HG03575 (cell line): ENCODE results near the gene FAM13B.
A peak's percentile ranks its signal among the peaks of the same experiment; 100 is the strongest.
"Not testable (repeated sequence)": the region's sequence is repeated elsewhere in the genome, so short reads cannot be mapped to it uniquely, and the experiment has no call there.

Experiments
- ATAC-seq: cut with Tn5 transposase; IDR thresholded peaks from one replicate; pipeline ENCODE4 v1.9.1; 2021; ENCODE audit not compliant: unreplicated experiment, insufficient number of reproducible peaks, low FRiP score; ENCODE audit errors: extremely low read depth

Gene FAM13B

DNA sequence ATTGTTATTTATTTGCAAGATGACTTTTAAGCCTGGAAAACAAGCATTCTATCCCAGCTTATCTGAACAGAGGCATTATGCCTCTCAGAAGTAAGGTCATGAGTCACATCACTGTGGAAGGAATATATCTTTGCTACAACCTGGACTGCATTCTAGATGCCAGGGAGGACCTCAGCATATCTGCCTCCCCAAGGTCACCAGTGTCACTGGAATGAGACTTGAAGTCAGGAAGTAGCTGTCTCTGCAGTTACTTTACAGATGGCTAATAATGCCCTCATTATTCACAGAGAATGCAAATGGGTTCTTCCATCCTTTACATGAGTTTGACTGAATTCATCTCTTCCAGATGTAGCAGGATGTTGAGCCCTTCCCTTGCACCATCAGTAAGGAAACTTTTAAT is 4.4 kb upstream of the FAM13B start:
- ATAC-seq = no peak

DNA sequence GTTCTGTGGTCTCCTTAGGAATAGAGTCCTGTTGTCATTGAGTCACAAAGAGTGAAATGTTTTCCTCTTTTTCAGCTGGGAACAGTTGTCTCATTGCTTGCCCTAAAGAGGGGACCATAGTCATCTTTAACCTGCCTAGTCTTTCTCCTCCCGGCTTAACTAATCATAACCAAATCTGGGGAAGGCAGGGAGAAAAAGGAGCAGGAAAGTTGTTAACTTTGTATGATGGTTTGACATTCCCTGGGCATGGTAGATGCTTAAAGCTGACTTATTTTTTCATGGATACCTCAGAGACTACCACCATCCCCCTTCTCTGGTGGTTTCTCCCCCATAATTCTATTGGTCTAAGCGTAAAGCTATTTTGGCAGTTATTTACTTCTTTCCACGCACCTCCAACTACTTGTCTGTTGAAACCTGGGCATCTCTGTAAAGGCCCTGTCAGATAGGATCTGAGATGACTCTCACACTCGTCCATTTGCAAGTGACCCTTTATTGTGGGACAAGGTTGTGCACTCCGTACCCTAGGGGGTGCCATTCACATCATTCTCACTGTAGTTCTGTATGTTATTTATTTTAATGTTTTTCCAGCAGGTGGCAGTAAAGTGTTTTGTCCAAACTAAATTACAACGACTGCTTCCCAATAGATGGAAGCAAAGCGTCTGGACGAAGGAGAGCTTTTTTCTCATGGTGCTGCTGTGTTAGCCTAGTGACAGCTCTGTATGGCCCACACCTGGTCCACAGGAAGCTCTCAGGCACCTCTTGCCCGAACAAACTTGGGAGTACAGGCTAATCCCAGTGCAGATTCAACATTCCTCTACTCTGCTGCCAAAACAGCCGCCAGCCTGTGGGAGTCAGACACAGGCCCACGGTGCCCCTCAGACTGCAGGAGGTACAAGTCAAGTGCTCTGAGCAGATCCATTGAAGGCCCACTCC is 3.0 kb upstream of the FAM13B start:
- ATAC-seq = no peak

DNA sequence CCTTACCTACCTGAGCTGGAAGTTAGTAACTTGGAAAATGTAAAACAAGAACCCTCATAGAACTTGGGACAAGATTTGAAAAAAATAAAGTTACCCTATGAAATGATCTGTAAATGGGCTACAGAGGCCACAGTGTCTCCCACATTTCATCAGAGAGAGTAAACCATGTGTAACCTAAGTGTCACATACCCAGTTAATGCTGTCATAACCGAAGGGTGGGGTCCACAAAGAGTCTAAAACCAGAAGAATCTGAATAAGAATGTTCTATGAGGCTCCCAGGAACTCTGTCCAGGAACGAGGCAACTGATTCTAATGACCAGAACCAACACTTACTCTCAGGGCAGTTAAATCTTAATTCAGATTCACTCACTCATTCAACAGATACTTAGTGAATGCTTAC is 1.0 kb upstream of the FAM13B start:
- no peak for ATAC-seq

DNA sequence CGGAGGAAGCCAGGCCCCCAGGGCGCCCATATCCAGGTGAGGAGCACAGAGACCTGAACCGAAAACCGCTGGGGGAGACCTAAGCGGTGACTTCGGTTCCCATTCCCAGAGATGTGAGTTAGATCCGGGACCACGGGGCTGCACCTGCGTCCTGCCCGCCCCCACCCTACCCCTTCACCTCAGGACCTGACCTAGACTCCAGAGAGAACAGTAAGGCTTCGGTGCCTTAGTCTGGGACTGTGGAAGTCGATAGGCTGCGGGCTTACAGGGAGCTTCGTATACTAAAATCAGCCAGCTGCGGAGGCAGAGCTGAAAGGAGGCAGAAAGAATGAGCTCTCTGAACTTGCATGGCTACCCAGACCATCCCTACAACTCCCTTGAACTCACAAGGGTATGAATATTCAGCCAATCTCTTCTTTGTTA is 518 bp upstream of the FAM13B start:
- no peak for ATAC-seq

DNA sequence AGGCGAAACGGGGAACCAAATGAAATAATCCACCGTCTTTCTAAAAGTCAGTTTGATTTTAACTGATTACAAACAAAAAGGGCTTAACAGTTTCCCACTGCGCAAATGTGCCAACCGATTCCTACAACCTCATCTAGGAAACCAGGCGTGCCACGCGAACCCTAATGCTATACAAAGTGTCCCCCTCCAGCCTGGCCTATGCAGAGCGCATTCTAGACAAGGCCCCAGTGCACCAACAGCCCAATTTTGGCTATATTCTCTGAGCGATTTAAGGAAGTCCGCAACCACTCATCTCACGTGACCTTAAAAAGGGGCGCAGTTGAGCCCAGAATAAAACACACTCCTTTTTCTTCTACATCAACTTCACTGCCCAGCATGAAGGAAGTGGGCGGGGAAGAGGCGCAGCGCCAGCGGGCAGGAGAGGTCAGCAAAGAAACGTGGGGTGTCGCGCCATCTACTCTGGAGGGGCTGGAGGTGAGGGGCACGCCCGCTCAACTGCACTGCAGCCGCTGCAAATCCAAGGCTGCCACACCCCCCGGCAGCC is 779 bp downstream of the FAM13B start:
- peak; percentile 22 for ATAC-seq

DNA sequence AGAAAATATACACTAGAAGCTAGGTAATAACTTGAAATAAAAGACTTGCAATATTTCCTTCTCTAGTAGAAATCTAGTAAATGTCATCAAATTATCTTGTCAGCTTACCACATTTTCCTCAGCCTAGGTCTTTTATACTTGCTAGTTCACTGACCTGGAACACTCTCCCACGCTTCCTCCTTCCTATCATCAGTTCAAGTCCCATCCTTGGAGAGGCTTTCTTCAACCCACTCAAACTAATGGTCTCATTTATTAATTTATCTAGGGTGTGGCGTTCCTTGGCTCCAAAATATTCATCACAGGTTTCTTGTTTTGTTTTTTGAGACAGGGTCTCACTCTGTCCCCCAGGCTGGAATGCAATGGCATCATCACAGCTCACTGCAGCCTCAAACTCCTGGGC is 2.9 kb downstream of the FAM13B start:
- ATAC-seq = no peak

DNA sequence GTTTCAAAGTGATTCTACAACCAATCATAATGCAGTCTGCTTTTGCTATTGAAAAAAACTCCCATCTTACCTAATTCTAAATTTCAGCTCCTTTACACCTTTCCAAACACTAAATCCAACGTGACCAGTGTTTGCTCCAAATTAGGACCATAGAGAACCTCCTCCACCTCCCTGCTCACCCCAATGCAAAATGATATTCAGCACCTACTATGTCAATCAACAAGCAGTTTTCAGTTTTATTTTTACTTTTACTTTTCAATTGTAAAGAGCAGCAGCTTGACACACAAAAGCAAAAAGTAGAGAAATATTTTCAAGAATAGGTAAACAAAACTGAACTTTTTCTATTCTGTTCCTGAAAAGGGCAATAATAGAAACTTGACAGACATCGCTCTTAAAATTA is 3.4 kb downstream of the FAM13B start:
- ATAC-seq = no peak

DNA sequence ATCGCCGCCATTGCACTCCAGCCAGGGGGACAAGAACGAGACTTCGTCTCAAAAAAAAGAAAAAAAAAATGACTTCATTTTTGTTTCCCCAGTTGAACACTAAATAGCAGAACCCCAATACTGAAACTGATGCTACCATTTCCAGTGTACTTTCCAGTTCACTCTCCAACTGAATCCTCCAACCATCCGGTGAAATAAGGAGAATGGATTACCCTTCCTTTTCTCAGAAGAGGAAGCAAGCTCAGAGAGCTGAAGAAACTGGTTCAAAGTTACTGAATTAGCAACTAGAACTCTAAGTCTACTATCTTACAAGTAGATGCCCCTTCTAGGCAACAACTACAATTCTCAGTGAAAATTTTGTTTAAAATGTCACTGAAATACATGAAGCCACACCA is 3.9 kb downstream of the FAM13B start:
- no peak for ATAC-seq

DNA sequence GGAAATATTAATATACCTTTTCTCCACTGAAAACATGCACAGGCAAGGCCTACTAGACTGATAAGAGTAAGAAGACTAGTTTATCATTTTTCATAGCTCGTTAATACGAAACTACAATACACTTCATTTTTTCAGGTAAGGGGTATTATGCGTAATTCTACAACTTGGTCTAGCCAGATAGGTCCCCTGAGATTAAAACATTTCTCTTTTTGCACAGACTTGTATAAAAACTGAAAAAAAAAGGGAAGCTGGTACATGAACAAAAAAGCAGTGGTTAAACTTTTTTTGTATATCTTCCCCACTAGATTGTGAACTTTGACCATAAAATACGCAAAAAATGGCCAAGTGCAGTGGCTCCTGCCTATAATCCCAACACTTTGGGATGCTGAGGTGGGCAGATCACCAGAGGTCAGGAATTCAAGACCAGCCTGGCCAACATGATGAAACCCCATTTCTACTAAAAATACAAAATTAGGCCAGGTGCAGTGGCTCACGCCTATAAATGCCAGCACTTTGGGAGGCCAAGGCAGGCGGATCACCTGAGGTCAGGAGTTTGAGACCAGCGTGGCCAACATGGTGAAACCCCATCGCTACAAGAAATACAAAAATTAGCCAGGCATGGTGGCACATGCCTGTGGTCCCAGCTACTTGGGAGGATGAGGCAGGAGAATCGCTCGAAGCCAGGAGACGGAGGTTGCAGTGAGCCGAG is 4.5 kb downstream of the FAM13B start:
- not testable (repeated sequence) for ATAC-seq

DNA sequence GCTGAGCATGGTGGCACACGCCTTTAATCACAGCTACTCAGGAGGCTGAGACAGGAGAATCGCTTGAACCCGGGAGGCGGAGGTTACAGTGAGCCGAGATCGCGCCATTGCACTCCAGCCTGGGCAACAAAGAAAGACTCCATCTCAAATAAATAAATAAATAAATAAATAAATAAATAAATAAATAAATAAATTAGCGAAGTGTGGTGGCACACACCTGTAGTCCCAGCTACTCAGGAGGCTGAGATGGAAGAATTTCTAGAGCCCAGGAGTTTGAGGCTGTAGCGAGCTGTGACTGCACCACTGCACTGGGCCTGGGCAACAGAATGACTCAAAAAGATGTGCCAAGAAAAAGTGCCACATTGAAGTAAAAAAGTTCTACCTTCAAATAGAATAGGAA is 6.1 kb downstream of the FAM13B start:
- not testable (repeated sequence) for ATAC-seq

DNA sequence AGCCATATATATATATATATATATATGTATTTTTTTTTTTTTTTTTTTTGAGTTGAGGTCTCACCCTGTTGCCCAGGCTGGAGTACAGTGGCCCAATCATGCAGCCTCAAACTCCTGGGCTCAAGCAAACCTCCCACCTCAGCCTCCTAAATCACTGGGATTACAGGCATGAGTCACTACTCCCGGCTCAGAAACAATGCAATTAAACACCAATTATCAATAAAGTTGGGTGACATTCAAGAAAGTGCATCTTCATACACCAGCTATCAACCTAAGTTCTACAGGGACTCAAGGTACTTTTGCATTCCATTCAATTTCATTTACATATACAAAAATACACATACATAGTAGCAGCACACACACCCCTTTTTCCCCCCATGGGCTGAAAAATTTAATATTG is 7.6 kb downstream of the FAM13B start:
- ATAC-seq = no peak

DNA sequence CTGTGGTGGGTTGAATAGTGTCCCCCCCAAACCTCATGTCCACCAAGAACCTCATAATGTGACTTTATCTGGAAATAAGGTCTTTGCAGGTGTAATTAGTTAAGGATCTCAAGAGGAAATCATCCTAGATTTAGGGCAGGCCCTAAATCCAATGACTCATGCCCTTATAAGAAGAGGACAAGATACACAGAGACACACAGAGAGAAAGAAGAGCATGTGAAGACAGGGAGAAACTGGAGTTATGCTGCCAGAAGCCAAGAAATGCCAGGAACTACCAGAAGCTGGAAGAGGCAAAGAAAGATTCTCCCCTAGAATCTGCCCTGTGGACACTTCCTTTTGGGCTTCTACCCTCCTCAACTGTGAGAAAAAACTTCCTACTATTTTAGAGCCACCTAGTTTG is 8.8 kb downstream of the FAM13B start:
- ATAC-seq = no peak

DNA sequence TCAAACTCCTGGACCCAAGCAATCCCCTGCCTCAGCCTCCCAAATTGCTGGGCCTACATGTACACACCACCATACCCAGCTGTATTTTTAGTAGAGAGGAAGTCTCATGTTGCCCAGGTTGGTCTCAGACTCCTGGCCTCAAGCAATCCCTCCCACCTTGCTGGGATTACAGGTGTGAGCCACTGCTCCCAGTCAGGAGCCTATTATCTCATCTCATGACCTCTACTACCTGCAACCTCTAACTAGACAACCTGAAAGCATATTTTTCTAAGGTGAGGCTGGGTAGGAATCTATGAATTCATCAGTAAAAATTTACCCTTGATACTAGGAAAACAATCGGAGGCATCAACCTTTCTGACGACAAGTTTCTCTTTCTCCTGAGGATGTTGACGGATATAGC is 10.0 kb downstream of the FAM13B start:
- no peak for ATAC-seq

DNA sequence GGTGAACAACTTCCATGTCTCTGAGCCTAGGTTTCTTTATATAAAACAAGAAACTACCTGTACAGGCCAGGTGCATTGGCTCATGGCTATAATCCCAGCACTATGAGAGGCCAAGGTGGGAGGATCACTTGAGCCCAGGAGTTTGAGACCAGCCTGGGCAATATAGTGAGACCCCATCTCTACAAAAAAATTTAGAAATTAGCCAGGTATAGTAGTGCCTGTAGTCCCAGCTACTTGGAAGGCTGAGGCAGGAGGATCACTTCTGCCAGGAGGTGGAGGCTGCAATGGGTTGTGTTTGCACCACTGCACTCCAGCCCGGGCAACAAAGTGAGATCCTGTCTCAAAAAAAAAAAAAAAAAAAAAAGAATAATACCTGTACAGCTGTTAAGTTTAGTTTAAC is 11.1 kb downstream of the FAM13B start:
- ATAC-seq = no peak

DNA sequence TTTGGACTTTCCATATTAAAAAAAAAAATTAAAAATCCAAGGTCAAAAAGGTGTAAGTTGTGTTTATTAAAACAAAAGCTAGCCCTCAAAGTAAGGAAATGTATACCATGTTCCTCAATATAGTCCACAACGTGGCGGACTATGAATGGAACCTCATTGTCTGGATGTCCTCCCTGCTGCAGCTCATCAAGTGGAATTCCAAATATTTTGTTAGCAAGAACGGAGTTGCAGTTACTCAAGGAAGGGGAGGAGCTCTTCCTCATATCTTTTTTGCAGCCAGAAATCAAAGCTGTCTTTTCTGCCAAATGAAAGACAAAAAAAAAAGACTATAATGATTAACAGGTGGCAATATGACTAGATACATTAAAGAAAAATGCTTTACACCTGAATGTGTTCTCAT is 14.0 kb downstream of the FAM13B start:
- no peak for ATAC-seq

DNA sequence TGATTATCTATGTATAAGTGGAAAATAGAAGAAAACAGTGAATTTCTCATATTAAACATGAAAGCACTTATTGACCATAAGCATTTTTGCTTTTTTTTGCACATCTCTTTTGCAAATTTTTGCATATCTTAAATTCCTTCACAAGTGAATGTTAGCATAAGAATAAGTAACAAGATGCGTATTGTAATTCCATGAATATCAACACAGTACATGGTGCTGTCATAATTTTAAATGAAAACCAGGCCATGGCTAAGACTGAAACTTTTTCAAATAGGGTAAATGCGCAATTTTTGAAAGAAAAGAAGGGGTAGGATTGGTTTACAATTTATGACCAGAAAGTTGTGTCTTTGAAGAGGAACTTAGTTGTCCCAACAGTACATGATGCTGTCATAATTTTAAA is 17.0 kb downstream of the FAM13B start:
- ATAC-seq = no peak

DNA sequence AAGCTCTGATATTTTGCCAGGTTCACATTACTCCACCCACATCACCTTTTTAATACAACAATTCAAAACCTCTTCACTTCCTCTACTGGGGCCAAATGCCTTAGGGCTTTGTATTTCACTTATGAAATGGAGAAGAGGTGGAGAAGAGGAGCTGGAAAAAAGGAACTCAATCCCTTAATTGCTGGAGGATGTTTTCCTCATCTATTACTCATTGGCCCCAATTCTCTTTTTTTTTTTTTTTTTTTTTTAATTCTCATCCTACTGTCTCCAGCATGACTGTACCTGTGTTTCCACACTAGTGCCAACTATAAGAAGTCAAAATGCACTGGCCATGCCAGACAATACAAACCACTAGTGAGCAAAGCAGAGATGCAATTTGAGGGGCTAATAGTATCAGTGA is 20.9 kb downstream of the FAM13B start:
- no peak for ATAC-seq

DNA sequence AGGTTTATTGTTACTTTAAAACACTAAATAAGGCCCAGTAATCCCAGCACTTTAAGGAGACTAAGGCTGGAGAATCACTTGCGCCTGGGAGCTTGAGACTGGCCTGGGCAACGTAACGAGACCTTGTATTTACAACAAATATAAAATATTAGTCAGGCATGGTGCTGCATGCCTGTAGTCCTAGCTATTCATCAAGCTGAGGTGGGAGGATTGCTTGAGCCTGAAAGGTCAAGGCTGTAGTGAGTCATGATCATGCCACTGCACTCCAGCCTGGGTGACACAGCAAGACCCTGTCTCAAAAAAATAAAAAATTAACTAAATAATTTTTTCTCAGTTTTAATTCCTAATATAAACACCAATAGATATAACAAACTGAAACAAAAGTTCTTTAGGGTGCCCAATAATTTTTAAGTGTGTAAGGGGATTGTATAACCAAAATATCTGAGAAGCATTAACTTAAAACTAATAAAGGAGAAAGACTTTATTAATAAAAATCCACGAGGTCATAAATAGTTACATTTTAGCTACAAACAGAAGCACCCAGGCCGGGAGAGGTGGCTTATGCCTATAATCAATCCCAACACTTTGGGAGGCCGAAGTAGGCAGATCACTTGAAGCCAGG is 32.7 kb downstream of the FAM13B start:
- ATAC-seq = no peak

DNA sequence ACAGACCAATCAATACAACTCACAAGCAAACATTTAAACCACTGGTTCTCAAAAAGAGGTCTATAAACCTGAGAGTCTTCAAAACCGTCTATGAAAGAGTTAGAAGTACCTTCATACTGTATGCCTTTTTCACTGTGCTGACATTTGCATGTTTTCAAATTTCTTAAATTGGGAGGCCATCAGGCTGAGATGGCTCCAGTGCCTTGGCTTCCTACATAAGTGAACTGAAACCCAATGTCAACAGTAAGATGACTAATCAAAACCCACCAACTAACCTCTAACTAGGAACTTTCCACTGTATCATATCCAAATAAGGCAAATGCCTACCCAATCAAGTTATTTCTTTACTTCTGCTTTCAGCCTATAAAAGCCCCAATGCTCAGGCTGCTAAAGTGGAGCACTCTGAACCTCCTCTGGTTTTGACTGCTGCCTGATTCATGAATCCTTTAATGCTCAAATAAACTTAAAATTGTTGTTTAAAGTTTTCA is 35.1 kb downstream of the FAM13B start:
- peak; percentile 54 for ATAC-seq

DNA sequence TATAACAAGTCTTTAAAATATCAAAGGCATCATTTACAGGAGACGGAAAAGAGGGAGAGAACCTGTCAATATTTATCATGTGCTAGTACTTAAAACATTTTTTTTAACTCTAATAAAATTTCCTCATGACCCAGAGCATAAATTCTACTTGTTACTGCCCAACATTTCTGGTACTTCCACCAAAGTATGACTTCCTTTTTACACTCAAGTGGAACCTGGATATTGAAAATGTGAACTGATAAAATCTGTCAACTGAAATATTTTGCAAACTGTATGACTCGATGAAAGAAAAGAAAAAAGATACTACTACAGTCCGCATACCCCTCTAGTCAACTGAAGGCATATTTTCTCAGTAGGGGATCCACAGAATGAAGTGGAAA is 37.1 kb downstream of the FAM13B start:
- ATAC-seq = no peak
